ENCODE data around the gene DFFA.

- TF ChIP-seq CTCF (conservative IDR thresholded peaks at IDR 0.05; ENCODE audit: low read length), result no peak
- no peak for TF ChIP-seq EZH2phosphoT487 (IDR thresholded peaks at IDR 0.05; ENCODE audit: borderline replicate concordance)
These were observed 42.5 kb downstream of the DFFA start for GRCh38 chr1:10429868-10430215.
